Activated CD4-positive, alpha-beta T cell treated with anti-CD3 and anti-CD28 coated beads, Interleukin-2, amount 50 U/mL, for 1 hour (primary cell): Measurements from ENCODE around the gene CDKN2B-AS1.

ENCODE experiments used
- DNase-seq: peaks from one replicate; pipeline ENCODE4 v3.0.0-alpha.2; 2020

Gene CDKN2B-AS1

GRCh38 chr9:21982861-21983560 is 11.6 kb upstream of the CDKN2B-AS1 start:
- no peak for DNase-seq

DNA sequence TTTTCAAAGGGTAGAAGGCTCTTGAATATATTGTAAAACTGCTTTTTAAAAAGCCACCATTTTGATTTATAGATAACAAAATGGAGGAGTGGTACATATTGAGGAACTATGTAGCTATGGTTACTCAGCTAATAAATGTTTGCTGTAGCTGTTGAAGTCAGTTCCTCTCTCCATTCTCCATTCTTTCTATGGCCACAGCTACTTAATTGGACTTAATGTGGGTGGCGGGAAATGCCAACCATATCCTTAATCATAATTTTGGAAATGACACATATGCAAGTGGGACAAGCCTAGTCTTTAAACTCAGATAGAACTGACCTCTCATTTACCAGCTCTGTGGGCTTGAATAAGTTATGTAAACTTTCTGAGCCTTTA is 11.0 kb upstream of the CDKN2B-AS1 start:
- no peak for DNase-seq

GRCh38 chr9:21984101-21984500 is 10.5 kb upstream of the CDKN2B-AS1 start:
- no peak for DNase-seq

DNA sequence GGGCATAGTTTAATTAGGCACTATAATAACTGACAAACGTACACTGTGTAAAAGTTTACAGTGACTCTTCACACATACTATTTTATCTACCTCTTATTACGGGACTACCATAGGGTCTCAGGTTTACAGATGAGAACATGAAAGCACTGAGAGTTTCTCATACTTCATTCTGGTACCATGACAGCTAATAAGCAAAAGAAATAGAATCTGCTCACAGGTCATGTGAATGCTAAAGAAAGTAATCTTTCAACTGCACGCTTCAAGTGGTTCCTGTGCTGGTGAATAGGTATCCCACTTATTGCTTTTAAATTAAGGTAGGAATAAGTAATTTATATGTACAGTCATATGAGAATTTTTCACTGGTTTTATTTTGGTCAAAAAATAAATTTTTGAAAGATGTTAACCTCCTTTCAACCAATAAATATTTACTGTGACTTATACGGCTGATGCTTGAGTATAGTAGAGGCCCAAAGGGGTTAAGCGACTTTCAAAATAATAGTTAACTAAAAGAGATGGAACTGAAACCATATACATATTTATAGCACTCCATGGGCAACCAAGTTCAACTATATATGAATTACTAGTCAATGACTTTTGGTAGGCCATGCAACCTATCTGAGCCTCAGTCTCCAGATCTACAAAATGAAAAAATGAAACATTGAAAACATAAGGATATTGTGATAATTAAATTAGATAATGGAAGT is 8.5 kb upstream of the CDKN2B-AS1 start:
- no peak for DNase-seq

GRCh38 chr9:21988056-21988990 is 6.3 kb upstream of the CDKN2B-AS1 start:
- no peak for DNase-seq

DNA sequence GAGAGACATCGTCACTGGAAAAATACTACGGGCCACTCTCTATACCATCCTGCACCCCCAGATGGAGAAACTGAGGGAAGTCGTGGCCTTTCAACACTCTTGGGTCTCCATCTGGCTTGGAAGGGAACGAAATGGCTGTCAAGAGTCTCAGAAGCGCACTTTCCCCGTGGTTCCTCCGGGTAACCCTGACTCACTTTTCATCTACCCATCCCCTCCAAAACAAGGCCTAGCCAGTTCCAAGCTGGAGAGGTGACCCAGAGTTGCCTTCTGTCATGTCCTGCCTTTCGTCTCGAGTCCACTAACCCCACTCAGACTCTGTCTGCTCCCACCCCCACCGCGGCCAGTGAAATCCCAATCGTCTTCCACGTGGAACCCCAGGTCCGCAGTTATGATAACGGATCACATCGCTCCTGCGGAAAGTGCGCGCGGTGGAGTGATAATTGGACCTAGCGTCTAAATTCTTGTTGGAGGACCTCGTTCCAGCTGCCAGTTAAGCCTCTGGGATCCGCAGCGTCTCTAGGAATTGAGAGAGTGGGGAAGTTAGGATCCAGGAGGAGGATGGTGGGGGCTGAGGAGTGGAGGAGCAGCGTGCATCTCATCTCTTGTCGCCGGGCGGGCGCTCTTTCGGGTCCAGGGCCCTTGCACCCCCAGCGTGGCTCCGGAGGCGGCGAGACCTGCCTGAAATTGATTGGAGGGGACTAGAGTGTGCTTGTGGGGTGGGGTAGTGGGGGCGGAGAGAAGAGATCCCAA is 5.0 kb upstream of the CDKN2B-AS1 start:
- DNase-seq: no peak

- no peak for DNase-seq
Observed at GRCh38 chr9:21991072-21991959, 3.3 kb upstream of the CDKN2B-AS1 start.

GRCh38 chr9:21993007-21993406 is 1.6 kb upstream of the CDKN2B-AS1 start:
- DNase-seq: no peak

- DNase-seq: peak; percentile 45
Observed at GRCh38 chr9:21993893-21994555, 567 bp upstream of the CDKN2B-AS1 start, which contains the start of gene CDKN2A. Gene CDKN2A (minus strand): TSS chr9:21994392.

DNA sequence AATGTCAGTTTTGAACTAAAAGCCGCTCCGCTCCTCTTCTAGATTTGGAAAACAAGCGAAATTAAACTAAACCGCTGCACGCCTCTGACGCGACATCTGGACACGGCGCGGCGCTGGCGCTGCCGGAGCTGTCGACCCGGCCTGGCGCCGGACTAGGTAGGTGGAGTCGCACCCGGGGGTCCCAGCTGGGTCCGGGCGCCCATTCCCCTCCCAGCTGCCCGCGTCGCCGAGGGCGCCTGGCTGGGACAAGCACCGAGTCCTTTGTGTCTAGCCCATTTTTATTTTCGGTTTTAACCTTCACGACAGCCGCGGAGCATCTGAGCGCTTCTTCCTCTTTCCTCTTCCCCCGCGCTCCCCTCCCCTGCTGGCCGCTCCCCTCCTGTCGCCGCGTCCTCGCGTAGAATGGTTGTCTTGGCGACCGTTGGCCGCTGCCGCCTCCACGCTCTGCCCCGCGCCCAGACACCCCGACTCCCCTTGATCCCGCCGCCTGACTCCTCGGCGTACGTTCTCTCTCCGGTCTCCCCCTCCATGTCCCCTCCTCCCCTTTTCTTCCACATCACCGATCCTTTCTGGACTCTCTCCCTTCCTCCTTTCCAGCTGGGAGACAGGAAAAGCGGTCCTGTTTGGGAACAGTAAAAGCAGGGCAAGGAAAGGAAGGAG is 545 bp downstream of the CDKN2B-AS1 start:
- DNase-seq: peak; percentile 71

GRCh38 chr9:21995666-21996398 is 1.2 kb downstream of the CDKN2B-AS1 start:
- DNase-seq: no peak

- no peak for DNase-seq
Observed at GRCh38 chr9:21996438-21996837, 1.8 kb downstream of the CDKN2B-AS1 start.

DNA sequence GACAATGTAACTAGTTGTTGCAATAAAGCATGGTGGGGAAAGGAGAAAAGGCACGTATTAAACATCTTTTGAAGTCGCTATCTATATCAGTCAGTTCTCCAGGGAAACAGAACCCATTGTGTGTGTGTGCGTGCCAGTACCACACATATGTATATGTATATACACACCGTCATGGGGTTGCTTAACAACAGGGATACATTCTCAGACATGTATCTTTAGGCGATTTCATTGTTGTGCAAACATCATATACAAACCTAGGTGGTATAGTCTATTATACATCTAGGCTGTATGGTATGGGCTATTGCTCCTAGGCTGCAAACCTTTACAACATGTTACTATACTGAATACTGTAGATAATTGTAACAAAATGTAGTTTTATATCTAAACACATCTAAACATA is 2.3 kb downstream of the CDKN2B-AS1 start:
- no peak for DNase-seq

- no peak for DNase-seq
Observed at GRCh38 chr9:21997480-21997879, 2.9 kb downstream of the CDKN2B-AS1 start.

DNA sequence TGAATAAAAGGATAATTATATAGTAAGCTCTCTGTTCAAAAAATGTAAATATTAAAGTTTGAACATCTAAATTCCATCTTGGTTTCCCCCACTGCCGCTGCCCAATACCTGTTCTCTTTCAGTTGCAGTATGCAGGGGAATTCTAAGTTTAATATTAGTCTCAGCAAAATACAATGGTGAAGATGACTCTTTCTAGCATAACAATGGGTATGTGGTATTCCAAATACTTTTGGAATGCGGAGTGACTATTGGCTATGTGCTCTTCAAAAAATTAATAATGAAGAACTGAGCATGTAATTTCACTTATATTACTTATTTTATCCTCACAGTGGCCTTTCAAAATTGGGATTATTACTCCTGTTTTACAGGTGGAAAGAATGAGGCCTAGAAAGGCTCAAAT is 3.4 kb downstream of the CDKN2B-AS1 start:
- no peak for DNase-seq

DNA sequence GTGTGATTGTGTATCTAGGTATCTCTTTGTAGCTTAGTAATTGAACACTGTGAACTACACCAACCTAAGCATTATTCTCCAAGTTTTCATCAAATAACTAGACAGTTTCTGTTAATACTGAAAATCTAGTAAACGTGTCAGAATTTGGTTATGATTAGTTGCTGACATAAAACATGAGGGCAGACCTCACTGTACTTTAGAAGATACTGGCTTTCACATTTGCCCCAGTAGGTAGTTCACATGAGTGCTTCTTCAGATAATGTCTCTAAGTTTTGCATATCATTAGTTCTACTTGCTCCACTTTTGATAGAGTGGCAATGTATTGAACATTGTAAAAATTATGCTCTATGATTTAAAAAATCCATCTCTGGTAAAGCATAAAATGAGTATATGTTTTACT is 7.4 kb downstream of the CDKN2B-AS1 start:
- DNase-seq: no peak

- no peak for DNase-seq
Observed at GRCh38 chr9:22005021-22005701, 10.6 kb downstream of the CDKN2B-AS1 start.

- DNase-seq: no peak
Observed at GRCh38 chr9:22005702-22006606, 11.4 kb downstream of the CDKN2B-AS1 start.
